NCI-H2081 (cell line): ENCODE results near the gene SPATC1L.

ENCODE experiments used
- DNase-seq, 2 experiments: peaks; one replicate each; lab custom pipeline; 2025; lab: John Stamatoyannopoulos, UW

SPATC1L gene

DNA sequence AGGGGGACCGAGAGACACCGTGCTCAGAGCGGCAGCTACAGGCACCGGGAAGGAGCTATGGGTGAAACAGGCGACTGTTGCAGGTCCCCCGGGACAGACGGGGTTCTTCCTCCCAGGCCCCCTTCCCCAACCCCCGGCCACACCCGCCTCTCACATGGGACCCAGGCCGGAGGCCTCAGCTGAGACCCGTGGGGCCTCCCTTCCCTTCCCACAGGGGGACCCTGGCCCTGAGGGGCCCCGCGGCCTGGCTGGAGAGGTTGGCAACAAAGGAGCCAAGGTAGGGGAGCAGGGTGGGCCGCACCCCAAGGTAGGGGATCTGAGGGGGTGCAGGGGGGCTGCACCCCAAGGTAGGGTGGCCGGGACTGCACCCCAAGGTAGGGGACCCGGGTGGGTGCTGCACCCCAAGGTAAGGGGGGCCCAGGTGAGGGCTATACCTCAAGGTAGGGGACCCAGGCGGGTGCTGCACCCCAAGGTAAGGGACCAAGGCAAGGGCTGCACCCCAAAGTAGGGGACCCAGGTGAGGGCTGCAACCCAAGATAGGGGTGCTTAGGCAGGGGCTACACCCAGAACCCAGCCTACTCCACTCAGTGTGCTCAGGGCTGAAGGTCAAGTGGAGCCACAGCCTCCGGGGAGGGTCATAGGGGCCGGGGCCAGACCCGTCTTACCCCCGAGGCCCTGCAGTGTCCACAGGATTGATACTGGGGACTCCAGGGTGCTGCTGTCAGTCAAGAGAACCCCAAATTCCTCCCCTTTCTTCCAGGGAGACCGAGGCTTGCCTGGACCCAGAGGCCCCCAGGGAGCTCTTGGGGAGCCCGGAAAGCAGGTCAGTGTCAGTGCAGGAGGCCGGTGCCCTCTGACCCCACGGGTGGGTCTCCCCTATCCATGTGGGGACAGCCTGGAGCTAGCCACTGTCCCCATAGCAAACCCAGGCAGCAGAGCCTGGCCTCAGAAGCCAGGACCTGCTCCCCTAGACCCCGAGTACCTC is 63.7 kb downstream of the SPATC1L start:
- DNase-seq: no peak

- DNase-seq: no peak
These were observed 64.5 kb downstream of the SPATC1L start for GRCh38 chr21:46119637-46120271.

- DNase-seq: no peak
These were observed 65.1 kb downstream of the SPATC1L start for GRCh38 chr21:46119144-46119636.

DNA sequence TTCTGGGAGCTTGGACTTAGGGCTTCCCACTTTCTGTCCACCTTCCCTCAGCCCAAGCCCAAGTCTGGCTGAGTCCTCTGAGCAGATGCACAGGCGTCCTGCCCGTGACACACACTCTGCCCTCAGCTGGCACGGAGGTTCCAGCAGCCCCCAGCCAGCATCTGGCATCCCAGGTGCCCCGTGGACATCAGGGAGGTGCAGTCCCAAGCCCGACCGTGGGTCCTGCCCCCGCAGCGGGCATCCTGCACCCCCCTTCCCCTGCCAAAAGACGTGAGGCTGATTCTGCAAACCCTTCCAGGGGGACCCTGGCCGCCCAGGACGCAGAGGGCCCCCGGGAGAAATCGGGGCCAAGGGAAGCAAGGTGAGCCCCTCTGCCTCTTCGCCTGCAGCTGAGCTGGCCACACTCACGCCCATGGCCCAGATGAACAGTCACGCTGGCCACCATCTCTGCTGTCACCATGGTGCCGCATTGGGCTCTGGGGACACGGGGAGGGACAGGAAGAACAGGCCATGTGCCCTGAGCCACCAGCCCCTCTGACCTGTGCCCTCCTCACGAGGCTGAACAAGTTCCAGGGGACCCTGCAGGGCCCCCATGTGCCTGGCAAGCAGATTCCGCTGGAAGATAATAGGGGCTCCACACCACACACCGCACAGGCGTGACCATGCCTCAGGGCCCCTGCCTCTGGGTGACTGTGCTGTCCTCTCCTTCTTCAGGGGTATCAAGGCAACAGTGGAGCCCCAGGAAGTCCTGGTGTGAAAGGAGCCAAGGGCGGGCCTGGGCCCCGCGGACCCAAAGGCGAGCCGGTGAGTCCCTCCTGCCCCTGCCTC is 65.7 kb downstream of the SPATC1L start:
- DNase-seq: no peak

GRCh38 chr21:46117586-46118315 is 66.5 kb downstream of the SPATC1L start:
- DNase-seq: no peak

DNA sequence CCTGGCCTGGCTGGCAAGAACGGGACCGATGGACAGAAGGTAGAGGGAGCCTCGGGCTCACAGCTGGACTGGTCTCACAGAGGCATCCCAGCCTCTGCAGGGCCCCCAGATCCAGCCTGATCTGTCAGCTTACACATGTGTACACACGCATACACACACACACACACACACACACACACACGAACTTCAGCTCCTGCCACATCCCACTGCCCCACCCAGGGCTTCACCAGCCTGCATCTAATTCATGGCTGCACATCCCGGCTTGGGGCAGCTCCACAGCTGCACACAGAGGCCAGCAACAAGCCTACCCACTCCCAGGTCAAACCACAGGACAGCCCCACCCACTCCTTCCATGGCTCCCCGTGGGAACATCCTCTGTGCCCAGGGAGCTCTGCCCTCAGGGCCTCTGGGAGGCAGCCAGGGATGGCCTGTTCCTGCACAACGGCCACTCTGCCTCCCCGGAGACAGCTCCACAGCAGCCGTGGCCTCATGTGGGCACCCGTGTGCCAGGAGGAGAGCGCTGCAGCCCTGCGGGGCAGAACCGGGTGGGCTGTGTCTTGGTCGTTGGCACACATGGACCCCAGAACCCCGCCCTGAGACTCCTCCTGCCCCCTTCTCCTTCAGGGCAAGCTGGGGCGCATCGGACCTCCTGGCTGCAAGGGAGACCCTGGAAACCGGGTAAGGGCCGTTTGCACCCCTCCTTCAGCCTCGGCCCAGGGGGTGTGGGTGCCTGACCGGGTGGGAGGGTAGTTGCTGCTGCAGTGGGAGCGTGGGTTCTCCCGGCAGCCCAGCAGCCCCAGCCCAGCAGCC is 67.3 kb downstream of the SPATC1L start:
- DNase-seq: no peak

DNA sequence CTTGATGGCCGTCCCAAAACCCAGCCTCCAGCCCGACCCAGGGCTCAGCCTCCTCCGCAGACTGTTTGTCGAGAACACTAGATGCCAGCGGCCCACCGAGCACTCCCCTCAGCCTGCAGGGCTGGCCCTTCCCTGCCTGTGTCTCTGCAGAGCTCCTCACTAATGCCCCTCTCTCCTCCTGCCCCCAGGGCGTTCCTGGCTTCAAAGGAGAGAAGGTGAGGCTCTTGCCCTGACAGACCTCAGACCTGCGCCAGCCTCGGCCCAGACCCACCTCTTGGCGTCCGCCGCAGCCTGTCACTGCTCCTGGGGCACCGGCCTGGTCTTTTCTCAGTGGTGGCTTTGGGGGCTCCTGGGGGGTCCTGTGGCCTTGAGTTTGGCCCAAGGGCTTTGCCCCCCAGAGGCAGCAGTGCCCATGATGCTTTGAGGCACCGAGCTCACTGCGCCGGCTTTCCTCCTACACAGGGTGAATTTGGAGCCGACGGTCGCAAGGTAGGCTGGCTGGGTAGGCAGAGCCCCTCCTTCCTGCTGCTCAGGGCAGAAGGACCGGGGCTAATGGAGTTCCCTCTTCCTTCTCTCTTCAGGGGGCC is 68.0 kb downstream of the SPATC1L start:
- no peak for DNase-seq

- DNase-seq: no peak
These were observed 68.6 kb downstream of the SPATC1L start for GRCh38 chr21:46115441-46116188.

DNA sequence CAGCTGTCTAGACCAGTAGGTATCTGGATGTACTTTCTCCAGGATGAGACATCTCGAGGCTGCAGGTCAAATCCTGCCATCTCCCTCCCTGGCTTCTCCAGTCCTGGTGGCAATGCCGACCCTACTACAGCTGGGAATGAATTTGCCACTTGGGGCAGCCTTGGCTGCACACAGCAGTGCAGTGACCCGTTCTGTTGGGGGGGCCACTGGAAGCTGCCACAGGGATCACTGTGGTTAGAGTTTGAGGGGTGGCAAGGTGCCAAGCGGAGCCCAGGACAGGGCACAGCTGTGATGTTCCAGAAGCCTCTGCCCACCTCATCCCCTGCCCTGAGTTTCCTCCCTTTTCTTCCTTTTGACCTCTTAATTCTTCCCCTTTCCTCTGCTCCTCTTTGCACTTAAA is 69.3 kb downstream of the SPATC1L start:
- DNase-seq: no peak

DNA sequence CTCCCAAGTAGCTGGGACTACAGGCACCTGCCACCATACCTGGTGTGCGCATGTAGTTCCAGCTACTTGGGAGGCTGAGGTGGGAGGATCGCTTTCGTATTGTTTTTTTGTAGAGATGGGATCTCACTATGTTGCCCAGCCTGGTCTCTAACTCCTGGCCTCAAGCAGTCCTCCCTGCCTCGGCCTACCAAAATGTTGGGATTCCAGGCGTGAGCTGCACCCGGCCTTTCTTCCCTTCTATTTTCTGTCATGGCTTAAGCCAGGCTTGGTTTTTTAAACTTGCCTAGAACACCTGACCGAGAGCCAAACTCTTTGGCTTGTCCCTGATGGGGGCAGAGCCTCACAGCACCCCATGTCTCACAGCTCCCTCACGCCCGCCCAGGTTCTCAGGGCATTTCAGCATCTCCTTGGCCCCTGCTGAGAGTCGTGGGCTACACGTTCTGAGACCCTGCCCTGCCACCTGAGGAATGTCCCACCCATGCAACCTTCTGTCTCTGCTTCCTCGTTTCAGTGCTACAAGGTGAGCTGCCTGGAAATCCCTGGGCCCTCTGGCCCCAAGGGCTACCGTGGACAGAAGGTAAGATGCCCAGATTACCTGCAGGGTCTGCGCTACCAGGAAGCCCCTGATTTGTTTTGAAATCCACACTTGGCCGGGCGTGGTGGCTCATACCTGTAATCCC is 70.6 kb downstream of the SPATC1L start:
- DNase-seq: no peak

DNA sequence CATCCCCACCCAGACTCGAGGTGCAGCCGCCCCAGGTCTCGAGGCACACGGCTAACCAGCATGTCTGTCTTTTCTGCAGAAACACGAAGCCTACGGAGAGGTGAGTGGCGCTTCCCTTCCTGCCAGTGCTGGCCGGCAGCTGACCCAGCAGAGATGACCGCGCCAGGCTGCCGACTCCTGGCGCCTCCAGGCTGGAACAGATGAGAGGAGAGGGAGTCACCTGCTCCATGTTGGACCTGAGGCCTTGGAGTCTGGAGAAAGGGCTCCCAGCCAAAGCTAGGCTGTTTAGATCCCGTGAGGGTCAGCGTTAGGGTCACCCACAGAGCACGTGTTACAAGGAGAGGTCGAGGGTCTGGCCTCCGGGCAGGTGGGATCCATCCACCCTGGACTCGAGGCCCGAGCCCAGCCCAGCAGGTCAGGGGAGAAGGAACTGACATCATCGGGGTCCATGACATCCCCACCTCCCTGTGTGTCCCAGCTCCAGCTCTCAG is 71.5 kb downstream of the SPATC1L start:
- DNase-seq: no peak

- no peak for DNase-seq
These were observed 72.2 kb downstream of the SPATC1L start for GRCh38 chr21:46111857-46112724.

DNA sequence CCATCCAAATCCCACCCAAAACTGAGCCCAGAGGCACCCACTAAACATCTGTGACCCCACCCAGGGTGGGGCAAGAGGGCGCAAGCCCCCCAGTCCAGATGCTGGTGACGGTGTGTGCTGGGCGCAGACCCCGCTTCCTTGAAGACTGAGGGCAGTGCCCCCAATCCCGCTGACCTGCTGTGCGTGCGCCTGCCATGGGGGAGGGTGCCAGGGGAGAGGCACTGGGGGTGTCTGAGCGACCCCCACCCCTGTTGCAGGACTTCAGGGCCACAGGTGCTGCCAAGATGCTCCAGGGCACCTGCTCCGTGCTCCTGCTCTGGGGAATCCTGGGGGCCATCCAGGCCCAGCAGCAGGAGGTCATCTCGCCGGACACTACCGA is 73.1 kb downstream of the SPATC1L start:
- DNase-seq: no peak
